NT2/D1 (cell line): ENCODE measurements around the gene HACD2.

Experiments
- DNase-seq: peaks from one replicate; pipeline ENCODE4 v3.0.0-alpha.2; 2011; ENCODE audit warnings: low read depth, low spot score
- H3K27me3 ChIP-seq: 2 replicates; pipeline ENCODE4 v1.6.0; 2011; ENCODE audit warnings: mild to moderate bottlenecking; ENCODE audit not compliant: insufficient read length, insufficient read depth
- H3K36me3 ChIP-seq: 2 replicates; pipeline ENCODE4 v1.6.1; 2011; ENCODE audit warnings: mild to moderate bottlenecking, low read length, mixed read lengths; ENCODE audit not compliant: insufficient read depth, insufficient read length
- H3K4me1 ChIP-seq: 2 replicates; pipeline ENCODE4 v1.5.1; 2011; ENCODE audit not compliant: insufficient read depth, insufficient read length
- H3K4me3 ChIP-seq: 2 replicates; pipeline ENCODE4 v1.5.1; 2011; ENCODE audit warnings: low read depth; ENCODE audit not compliant: insufficient read length
- H3K9ac ChIP-seq: 2 replicates; pipeline ENCODE4 v1.6.0; 2011; ENCODE audit warnings: low read depth; ENCODE audit not compliant: insufficient read length
- H3K9me3 ChIP-seq: 2 replicates; pipeline ENCODE4 v1.5.1; 2011; ENCODE audit warnings: mild to moderate bottlenecking, low read length; ENCODE audit not compliant: insufficient read depth
- SUZ12 ChIP-seq: IDR thresholded peaks from 2 replicates; pipeline ENCODE4 v1.6.1; 2011; ENCODE audit not compliant: insufficient read length, insufficient read depth; ENCODE audit errors: extremely low read depth
- YY1 ChIP-seq: IDR thresholded peaks from 2 replicates; pipeline ENCODE4 v1.6.1; 2011; ENCODE audit not compliant: insufficient read length, insufficient read depth
- ZNF274 ChIP-seq: IDR thresholded peaks from 2 replicates; pipeline ENCODE4 v1.6.1; 2011; ENCODE audit warnings: mild to moderate bottlenecking, low read depth, low read length

Gene HACD2

GRCh38 chr3:123442908-123443307 is 141.9 kb downstream of the HACD2 start:
- no peak for DNase-seq
- Histone ChIP-seq H3K36me3 (no peaks in the 10 kb centered on the region), H3K9me3 (peaks cover 6% of the 10 kb centered on the region; the same call in 1 of the 2 replicates), H3K9ac (no peak overlapping the region), H3K4me1 (peaks cover 16% of the 10 kb centered on the region), H3K4me3 (no peak overlapping the region), H3K27me3 (peaks cover 12% of the 10 kb centered on the region)
- TF ChIP-seq SUZ12 (no peak), YY1 (no peak), ZNF274 (no peak)

DNA sequence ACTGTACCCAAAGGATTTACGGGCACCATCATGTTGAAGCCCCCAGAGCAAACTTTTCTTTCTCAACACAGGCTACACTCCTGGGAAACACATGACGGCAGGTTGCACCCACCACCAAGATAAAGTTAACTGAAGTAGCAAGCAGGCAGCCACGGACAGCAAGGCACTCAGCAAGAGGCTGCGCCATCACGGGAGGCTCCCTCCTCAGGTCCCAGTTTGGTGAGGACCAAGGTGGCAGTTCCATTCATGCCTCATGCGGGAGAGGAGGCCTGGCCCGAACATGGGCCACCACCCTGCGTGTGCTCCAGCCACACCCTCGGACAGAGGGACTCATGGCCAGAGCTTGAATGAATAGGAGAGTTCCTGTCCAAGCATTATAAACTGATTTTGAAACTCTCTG is 142.7 kb downstream of the HACD2 start:
- Histone ChIP-seq H3K36me3 (no peaks in the 10 kb centered on the region), H3K4me3 (no peak overlapping the region), H3K4me1 (peaks cover 11% of the 10 kb centered on the region), H3K9me3 (no peaks in the 10 kb centered on the region), H3K9ac (no peak overlapping the region), H3K27me3 (peaks cover 6% of the 10 kb centered on the region)
- TF ChIP-seq ZNF274, result no peak
- no peak for TF ChIP-seq YY1
- no peak for TF ChIP-seq SUZ12
- no peak for DNase-seq
